GM19043 (cell line): ENCODE results near the gene NEK6.

ENCODE experiments used
- ATAC-seq: cut with Tn5 transposase; IDR thresholded peaks from one replicate; pipeline ENCODE4 v1.9.1; 2021; ENCODE audit warnings: low read depth; ENCODE audit not compliant: unreplicated experiment

NEK6 gene

DNA sequence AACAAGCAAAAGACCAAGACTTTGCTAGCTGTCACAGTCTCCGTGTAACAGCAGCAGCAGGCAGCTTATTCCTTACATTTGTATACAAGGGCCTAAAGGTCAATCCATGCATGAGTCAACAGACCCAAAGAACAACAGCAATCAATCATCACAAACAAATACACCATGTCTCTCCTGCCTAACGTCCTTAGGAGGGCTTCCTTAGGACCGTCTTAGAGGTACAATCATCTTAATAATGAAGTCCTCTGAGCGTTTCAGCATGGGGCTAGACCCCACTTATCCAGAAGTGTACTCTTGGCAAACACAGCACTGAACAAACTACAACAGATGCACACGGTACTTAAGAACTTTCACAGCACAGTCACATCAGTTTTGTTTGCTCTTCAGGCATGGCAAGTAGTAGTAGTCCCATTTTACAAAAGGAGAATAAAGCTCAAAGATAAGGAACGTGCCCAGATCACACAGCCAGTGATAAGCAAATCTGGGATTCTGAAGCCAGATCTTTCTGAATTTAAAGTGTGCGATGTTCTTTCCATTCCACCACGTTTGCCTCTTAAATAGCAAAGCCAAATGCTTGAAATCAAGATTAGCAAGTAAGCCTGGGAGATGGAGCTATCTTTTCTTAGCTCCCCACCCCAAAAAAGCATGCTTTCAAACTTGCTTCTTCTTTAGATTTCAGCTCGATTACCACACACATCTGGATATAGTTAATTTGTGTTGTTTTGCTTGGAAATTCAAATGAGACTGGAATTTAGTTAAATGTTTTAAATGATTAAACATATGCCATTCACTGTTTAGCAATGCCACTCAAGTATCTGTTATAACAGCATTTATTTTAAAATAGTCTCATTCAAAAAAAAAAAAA is 133.3 kb downstream of the NEK6 start:
- ATAC-seq: no peak

DNA sequence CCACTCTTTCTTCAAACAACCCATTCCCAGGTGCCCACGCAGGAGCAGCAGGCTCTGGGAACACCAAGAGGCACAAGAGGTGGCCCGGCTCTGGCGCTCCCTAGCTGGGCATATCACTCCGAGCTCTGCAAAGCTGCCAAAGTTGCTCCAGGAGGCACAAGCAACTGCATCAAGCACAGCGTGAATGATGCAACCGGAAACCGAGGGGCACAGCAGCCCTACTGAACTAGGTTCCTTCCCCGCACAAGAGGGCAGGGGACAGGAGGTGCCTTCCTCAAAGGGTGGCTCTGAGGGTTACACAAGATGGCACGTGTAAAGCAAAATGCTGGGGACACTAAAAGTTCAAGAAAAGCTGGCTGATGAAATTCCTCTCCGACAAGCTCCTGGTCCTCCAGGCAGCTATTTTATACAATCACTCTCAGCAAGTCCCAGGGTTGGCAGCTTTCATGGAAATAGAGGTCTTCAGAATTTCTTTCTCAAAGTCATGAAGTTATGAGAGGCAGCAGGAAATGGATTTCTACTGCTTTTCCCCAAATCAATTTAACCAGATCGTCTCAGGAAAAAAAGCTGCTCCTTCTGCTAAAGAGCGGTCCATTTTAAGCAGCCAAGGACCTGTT is 134.6 kb downstream of the NEK6 start:
- no peak for ATAC-seq

DNA sequence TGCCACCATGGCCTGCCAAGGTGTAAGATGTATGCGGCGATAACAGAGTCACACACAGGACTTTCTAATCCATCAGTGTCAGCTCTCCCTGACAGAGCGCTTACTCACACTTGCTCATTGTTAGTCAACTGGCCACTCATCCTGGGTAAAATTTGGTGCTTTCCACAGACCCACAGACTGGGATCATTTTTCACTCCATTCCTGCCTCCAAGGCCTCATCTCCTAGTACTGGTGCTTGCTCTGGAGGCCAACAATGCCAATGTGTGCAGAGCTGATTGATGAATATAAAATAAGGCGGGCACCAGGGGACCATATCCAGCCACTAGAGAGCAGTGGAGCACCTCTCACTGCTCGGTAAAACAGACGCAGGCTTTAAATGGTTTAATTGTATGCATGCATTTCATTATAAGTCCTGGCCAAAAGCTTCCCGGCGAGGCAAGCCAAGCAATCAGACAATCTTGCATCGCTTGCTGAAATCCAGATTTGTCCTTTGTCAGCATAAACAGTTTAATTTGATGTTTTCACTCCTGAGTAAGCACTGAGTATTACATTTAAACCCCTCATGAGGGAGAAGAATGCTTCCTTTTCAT is 135.2 kb downstream of the NEK6 start:
- no peak for ATAC-seq

DNA sequence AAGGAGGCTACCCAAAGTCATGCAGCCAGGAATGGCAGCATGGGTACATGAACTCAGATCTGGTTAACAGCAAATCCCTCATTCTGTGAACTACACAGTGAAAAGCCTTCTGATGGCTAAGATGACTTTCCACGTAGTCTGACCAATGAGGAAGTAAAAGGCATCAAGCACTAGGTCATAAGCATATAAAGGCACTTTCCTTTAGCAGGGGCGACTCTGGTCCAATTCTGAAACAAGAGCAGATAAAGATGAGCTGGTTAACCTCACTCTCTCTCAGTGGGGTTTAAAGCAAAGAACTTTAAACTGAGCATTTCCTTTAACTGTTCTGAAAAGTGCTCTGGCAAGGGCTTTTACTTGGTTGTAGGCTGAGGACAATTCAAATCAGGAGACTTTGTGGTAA is 136.4 kb downstream of the NEK6 start:
- ATAC-seq: no peak

DNA sequence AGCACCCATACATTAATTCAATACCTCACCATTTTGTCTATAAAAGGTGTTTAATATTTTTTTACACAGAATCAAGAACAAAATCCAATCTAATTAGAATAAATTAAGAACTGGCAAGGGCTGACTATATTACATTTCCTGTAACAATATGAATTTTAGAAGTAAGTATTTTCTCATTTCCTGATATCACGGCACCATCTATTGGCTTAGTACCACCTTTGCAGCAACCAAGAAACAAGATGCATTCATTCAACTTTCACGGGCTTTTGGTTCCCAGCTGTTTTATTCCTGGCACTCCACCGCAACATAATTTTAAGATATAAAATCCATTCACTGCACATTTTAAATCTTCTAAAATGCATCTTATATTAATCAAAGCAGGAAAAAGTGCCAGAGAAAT is 136.8 kb downstream of the NEK6 start:
- ATAC-seq: no peak

DNA sequence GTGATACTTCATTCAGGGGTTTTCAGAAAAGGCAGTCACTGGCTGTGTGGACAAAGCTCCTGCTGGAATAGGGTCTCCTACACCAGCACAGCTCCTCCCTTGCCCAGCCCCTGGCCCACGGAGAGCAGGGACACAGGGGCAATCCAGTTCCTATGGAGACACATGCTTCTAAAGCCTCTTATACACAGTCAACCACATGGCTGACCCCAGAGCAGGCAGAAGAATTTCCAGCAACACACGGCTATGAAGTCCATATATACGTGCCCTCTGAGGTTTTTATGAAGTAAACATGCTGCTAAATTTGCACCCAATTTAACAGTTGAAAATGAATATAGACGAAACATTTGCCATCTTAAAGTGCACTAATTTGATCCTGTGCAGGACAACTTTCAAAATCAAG is 138.1 kb downstream of the NEK6 start:
- ATAC-seq: no peak

DNA sequence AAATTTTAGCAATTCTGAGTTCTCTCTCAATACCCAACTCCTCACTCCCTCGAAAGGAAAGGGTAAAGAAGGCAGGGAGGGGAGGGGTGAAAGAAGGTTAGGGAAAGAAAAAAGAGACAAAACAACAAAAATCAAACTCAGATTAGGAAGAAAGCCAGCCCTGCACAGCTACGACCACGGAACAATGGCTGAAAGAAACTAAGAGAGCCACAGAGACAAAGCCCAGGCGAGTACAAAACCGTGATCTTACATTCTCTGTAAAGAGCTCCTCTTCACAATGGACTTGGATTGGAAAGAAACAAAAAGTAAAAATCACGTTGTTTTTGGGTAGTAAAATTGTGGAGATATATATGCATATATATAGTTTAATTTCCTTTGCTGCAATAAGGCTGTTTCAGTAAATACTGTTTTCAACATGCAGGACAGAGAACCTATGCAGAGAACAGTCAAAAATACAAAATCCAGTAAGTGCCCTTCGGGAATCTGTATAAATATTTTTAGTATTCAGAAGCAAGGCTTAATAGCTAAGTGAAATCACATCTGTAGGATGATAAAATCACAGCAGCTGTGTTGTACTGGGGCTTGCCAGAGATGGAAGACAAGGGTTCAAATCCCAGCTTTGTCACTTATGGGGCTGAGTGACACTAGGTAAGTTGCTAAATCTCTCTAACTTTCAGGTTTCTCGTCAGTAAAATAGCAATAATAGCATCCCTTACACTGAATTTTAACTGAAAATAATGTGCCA is 140.6 kb downstream of the NEK6 start:
- no peak for ATAC-seq

DNA sequence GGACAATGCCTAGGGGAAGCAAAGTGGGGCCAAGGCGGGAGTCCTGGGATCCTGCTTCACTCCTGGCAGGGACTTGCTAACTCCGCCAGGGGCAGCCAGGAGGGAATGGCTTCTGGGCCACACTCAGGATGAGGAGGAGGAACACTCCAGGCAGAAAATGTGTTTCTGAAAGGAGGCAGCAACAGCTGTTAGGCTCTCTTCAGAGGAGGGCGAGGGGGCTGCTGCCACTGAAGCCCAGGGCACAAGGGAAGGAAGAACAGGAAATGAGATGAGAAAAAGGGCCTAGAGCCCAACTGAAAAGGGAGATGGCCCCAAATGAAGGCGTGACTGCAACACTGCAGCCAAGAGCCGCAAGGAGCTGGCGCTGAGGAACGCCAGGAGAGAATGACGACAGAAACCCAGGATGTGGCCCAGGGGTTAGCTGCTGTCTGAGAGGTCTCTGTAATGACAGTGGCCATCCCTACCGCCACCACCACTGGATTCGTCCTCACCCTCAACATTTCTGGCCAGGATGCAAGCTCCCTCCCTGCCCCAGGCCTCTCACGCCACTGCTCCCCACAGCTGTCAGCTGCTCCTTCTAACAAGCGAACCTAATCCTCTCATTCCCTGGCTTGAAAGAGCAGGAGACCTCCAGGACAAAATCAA is 141.7 kb downstream of the NEK6 start:
- no peak for ATAC-seq

DNA sequence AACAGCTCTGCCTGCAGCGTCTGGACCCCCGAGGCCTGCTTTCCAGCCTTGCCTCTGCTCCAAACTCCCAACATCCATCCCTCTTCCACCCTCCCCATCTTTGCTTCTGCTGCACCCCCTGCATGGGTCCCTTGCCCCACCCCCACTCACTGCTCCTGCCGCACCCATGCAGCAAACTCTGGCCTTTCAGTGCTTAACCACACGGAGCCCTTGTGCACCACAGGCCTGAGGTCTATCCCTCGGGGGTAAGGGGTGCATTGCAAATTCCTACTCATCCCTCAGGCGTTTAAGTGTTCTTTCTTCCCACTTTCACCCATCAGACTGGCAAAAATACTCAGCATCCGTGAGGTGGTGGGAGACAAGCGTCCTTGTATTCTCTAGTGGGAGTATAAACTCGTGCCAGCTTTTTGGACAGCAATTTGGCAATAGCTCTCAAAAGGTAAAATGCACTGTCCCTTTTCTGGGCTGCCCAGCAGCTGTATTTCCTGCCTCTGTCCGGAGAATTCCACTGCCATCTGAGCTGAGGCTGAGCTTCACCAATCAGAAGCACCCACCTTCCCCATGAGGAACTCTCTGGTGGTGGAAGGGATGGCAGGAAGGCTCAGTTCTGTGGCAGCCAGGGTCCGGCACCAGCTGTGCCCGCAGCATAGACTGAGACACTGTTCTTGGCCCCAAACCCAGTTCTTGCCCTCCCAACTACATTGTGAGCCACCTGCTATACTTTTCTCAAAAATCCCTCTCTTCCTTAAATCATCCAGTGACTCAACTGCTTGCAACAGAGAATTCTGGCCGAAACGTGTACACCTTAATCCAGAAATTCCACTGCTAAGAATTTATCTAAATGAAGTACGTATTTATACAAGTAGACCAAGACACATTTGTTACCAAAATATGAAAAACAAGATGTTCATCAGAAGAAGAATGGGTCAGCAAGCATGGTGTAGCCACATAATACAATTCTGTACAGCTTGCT is 142.5 kb downstream of the NEK6 start:
- no peak for ATAC-seq
